GM21619 (cell line): ENCODE data around the gene PLXNA4.

Experiments
- ATAC-seq: cut with Tn5 transposase; IDR thresholded peaks from one replicate; pipeline ENCODE4 v1.9.1; 2021; ENCODE audit not compliant: unreplicated experiment

The PLXNA4 gene

DNA sequence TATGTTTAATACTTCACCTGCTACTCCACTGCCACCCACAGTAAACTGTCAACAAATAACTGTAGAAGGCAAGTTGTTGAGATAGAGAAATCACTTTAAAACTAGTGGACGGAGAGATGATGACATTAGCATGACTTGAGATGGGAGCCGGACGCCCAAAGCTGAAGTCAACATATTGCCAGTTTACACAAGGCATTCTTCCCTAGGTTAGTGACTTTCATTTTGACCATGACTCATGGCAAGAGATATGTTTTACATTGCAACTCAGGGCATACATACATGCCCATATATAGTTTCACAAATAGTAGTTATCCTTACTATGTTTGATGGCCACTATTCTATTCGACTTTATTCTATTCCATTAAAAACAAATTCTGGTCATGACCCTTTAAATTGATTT lies 296.6 kb downstream of the PLXNA4 start:
- no peak for ATAC-seq

DNA sequence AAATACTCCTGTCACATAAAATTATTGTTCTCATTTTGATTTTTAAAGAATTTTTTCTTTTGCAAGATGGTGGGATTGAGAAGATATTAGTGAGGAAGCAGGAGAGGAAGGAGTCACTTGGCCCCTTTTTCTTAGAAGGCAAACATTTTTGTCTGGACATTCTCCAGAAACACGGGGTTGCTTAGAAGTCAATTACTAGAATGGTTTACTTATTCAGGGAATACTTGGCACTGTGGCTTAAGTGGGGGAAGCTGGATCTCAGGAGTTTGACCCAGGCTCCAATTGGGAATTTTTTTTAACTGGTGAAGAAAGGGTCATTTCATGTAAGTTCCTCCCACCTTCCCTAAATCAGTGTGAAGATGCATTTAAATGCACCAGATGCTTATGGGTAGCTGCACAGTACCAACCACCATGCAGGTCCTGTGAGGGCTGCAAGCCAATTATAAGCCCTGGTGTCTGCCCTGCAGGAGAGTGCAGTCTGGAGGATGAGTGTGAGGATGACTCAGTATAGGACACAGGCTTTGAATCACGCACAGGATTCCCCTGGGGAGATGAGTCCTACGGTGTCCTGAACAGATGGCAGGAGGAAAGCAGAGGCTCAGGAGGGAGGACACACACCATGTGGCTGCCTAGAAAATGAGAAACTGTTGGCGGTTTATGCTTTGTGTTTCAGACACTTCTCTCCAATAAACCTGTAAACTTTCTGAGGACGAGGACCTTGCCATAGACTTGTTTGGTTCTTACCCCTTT lies 299.1 kb downstream of the PLXNA4 start:
- no peak for ATAC-seq

DNA sequence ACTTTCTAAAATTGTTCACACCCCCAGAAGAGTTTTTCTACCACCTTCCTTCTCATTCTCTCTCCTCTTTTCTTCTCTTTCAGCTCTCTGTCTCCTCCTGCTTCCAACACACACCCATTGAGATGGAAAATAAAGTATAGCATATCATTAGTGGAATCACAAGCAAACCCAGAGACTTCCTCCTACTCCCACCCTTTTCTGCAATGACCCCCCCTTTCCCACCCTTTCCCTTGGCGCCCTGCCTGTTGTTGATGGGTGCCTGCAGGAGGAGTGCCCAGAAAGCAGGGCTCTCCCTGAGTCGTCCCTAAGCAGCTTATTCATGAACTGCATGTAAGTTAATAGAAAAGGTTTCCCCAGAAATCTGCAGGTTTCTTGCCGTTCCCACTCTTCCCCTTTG lies 300.0 kb downstream of the PLXNA4 start:
- no peak for ATAC-seq

DNA sequence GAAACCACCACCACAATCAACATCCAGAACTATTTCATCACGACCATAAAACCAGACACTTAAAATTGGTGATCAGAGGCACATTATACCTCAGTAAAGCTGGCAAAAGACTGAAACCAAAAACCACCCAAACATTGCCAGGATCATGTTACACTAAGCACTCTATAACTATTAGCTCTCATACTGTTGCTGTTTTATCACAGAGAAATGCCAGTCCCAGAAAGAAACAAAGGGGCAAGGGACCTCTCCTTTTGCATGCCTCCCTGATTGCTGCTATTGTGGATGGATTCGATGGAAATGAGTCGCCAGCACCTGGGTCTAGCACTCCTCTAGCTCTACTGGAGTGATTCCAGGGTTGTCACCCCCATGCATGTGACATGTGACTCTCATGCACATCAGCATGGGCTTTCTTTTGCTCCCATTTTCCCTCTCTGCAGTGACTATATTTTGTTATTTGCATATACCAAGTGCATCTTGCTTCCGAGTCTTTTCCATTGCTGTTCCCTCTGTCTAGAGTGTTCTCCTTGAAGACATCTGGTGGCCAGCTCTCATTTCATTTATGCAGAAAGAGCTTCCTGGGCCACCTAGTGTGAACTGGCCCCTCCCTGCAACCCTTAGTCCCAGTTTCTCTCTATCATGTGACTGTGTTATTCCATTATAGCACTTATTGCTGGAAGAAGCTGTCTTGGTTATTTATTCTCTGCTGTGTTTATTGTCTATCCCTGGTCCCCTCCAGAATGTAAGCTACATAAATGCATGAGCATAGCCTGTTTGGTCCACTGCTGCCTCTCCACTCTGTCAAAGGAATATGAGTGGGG lies 300.6 kb downstream of the PLXNA4 start:
- ATAC-seq = no peak

DNA sequence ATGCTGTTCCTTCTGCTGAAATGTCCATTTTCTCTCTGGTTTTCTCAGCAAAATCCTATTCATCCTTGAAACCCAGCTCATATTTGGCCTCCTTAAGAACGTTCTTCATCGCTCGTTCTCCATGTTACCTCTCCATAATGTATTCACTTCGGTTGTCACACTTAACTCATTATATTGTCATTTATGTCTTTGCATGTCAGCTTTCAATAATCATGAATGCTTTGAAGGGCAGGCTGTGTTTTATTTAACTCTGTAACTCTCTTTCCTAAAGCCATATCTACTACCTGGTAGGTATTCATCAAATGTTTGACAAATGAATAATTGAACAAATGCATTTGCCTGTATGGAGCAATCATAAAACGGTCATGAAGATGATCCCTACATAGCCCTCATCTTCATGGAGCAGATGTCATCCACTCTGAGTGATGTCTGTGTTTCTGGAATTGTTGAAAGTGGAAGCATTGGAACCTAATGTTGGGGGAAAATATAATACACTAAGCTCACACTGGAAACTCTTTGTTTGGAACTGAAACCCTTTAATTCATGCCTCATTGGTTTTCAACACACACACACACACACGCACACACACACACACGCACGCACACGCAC lies 303.4 kb downstream of the PLXNA4 start:
- ATAC-seq = no peak

DNA sequence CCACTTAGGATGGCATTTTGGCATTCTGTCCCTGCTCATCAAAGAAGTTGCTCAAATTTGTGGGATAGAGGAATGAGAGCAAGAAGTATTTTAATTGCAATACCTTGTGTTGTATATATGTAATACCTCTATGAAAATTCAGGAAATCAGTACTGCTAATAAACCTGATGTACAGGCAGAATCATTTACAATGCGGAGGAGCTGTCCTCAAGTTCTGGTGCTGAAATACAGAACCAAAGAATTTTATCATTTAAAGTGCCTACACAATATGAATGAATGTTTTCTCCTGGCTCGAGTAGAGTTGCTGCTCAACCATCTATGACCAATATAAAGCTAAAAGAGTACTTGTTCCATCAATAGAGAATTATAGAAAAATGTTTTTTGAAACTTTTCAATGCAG lies 305.8 kb downstream of the PLXNA4 start:
- no peak for ATAC-seq

DNA sequence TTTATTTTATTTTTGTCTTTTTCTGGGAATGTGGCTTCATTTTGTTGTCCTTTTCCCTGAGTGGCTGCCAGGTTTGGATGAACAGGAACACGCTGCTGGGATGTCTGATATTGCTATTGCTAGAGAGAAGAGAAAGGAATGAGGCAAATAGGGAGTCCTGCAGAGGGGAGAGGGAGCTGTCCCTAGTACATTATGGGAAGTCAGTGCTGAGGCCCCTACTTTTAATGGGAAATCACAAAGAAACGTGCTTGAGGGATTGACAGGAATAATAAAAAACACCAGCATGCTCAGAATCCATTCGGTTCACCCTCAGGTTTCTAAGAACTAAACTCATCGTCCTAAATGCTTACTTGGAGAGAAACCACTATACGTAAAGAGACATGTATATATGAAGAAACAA lies 306.6 kb downstream of the PLXNA4 start:
- ATAC-seq = no peak

DNA sequence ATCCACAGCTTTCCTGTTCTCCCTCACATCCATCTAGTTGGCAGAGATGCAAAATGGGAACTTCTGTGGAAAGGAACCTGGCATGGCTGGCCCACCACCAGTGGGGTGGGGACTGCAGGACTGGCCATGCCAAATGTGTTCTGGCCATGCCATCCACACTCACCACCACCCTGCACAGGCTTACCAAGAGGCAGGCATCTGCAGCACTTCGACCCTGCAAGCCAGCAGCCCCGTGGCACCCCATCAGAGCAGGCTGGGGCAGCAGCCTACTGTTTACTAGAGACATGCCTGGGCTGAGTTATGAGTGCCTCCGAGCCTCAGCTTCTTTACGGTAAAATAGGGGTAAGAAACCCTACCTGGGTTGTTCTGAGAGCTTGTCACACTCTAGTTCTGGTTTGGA lies 313.1 kb downstream of the PLXNA4 start:
- no peak for ATAC-seq

DNA sequence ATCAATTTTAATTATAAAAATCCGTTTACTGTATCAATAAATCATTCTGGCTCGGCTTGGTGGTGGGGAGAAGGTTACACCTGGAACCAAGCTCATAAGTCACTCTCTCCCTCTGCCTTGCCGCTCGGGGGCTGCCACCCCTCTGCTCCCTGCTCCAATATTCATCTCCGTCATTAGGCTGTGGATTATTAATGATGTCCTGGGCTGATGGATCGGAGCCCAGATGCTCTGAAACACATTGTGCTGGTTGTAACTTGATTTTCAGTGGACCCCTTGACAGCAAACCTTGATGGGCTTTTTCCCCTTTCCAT lies 314.2 kb downstream of the PLXNA4 start:
- ATAC-seq = no peak

DNA sequence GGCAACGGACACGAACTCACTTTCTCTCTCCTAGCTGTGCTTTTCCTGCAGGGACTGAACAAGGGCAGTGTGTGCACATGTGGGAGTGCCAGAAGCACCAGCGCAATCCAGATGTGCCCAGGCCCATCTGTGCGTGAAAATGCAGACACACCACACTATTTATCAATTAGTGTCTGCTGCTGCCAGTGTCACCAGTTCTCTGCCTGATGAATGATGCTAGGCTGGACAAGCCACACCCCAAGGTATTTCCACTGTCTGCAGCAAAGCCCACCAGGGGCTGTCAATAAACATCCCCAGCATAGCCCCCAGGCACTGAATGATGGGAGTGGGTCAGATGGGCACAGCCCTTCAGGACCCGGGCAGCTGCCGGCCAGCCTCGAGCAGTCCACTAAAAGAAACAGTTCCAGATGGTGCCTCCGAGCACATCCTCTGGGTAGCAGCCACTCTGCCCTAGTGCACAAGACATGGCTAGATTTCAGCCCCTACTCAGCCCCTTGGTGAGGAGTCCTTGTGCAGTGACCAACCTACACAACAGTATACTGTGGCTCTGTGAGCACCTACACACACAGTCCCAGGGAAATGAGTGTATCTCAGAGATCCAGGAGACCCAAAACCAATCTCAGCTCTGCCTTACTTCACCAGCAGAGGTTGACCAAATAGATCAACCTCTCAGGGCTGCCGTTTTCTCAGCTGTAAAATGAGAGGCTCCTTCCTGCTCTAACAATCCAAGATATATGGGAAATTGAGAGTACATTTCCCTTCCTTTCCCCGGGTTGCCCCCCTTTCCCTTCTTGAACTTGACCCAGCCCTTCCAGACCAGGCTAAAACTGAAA lies 314.7 kb downstream of the PLXNA4 start:
- no peak for ATAC-seq

DNA sequence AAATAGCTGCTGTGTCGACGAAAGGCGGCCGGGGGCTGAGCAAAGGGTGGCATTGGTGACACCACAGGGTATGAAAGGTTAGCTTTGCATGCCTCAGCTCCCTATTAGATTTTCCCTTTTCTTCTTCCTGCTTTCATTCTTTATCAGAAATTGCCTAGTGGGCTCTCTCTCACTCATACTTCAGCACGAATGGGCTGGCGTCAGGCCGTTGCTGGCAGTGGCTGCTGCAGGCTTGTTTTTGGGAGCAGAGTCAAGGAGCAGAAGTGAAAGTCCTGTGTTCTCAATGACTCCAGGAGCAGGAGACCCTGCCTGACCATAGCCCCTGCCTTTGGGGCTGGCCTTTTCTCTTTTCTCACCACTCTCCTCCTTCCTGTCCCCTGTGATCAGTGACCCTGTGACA lies 318.0 kb downstream of the PLXNA4 start:
- no peak for ATAC-seq

DNA sequence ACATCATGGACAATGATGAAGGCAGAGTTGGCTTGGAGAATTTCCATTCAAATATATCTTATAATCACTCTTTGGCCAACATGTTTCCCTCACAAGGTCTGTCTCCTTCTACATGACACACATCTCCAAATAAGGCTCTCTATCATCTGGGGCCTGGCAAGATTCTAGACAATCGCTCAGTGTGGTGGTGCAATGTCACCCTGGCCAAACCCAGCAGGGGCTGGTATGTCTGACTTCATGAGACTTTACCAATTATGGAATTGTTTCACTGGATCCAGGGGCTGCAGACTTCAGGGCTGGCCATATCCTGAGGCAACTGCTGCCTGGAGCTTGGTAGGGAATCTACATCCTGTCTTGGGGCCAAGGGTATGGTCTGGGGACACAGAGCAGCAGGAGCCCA lies 319.0 kb downstream of the PLXNA4 start:
- ATAC-seq = no peak

DNA sequence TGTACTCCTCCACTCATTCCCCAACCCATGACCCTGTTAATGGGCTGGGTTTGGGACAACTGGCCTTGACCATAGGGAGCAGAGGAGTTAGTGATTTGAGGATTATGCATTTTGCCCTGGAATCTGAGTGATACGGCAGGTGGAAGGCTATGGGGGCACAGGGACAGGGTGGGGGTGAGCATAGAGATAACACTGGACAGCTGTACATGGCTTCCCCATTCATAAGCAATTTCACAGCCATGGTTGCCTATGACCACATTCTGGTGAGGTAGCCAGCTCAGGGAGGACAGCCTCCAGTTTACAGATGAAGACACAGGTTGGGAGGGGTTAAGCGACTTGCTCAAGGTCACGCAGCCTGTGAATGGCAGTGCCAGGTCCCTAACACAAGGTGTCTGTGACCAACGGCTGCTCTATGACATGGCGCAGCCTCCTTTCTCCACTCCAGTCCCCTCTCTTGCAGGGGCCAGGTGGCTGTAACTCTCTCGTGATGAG lies 319.5 kb downstream of the PLXNA4 start:
- no peak for ATAC-seq

DNA sequence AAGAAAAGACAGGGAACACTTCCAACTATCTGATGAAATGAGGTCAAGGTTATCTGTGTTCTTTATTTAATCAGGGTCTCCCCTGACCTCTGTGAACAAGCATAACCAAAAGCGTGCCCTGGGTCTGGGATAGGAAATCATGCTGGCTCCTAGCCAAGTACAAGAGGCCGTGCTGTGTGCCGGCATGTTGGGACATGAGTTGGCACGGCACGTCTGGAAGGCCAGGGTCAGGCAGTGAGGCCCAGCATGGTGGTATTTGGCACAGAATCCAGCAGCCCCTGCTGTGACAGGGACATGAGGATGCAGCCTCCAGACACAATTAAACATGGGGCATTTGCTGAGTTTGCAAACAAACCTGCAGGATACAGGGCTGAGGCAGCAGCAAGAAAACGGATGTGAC lies 320.4 kb downstream of the PLXNA4 start:
- no peak for ATAC-seq

DNA sequence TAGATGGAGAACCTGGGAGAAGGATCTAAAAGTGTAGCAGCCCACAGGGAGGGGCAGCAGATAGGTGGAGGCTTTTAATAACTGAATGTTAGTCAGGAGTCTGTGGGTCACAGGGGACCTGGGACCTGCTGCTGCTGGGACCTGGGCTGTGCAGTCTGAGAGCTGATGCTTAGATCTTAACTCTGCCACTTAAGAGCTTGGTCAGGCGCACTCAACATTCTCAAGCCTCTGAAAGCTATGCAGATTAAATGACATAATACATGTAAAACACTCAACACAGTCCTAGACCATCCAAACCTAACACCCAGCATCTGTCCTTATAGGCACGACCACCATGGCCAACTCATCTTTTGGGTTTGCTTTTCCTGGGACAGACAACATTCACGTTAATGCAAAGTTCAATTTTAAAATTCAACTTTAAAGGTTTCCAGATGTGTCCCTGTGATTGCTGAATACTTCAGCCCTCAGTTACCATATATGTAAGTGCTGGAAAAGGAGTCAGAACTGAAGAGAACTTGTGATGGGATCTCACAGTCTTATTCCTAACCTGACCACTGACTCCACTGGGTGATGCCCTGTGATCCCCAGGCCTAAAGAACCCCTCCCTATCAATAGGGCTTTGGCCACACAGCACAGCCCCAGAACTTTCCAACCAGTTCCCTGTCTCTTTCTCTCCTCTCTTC lies 321.0 kb downstream of the PLXNA4 start:
- no peak for ATAC-seq

DNA sequence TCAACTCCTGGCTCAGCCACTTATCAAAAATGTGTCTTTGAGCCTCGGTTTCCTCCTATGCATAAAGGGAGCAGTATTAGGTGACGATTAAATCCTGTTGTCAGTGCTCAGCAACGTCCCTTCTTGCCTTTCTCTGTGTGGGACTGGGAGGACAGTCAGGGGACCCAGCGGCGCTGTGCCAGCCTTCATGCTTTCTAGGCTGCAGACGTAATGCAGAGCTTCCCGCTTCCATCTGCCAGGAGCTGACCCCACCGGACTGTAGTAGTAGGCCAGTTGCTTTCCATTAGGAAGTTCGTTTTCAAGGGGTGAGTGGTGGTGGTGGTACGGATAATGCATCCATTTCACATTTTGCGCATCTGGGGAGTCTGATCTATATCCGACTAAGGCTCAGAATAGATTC lies 321.8 kb downstream of the PLXNA4 start:
- no peak for ATAC-seq

DNA sequence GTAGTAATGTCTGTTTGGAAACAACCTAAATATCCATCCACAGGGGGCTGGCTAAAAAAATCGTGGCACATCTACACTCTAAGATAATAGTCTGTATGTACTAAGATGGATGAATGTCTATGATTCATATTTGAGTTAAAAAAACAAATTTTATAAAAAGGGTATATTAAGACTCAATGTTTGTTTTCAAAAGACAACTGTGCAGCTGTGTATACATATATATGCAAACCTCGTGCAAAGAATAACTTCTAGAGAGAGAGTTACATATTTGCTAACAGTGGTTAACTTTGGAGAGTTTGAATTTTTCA lies 323.5 kb downstream of the PLXNA4 start:
- ATAC-seq = no peak

DNA sequence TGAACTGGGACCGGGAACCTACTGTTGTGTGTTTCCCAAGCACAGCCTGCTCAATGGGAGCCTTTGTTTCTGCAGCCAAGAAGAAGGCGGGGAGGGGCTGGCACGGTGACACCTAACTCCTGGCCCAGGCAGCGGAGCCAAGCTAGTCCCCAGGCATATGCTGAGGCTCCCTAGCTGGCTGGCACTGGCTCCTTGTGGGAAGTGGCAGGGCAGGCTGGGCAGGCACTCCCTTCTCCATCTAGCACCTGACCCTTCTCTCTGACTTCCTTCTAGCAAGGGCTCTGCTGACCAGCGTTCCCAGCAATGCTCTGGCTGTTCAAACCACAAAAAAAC lies 325.0 kb downstream of the PLXNA4 start:
- ATAC-seq = no peak

DNA sequence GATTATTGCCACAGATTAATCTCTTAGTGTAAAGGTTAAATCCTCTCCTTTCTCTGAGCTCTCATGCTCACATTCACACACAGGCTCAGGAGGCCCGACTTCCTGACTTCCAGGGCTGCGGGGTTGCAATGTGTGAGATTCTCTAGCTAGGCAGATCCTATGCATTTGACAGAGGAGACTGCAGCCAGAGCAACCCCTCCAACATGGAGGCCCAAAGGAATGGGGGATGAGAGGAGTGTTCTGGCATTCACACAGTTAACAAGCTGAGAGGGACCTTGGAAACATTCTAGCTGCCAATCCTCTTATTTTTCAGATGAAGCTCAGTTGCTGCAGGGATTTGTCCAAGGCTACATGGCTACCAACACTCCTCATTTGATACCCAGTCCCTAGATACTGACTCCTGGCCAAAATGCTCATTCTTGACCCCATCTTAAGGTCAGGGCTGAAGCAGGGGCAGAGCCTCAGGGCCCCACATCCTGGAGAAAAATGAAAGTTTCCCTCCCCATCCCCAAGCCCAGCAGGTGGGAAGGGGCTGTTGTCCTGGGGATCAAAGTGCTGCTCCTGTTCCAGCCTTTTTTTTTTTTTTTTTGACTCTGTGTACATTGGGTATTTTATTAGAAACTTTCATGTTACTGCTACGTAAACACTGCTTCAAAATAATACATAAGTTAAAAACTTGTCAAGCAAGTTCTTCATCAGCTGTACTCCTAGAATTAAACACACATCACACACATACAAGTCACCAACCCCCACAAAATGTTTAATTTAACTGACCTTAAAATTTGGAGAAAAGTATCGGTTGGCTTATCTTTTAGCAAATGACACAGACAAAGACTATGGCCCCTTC lies 325.6 kb downstream of the PLXNA4 start:
- no peak for ATAC-seq
